Cardiac septum (tissue), 1 donor: ENCODE measurements around the gene RPL3. TPM values are rescaled to one million over a fixed set of nuclear protein-coding genes. Genes with fewer than 3 reads are reported as not detected.
"Not testable (repeated sequence)": the region's sequence is repeated elsewhere in the genome, so short reads cannot be mapped to it uniquely, and the experiment has no call there.

Experiments
- DNase-seq: peaks from one replicate; pipeline ENCODE4 v3.0.0-alpha.2; 2020; ENCODE audit warnings: low spot score
- intact Hi-C: fragments of 100-400 bp; cut with DNase I; formaldehyde crosslinking; loops from one replicate; pipeline ENCODE4 v1.14.0; 2022
- long read RNA-seq: library from polyadenylated mRNA; unstranded; transcript quantifications from one replicate; pipeline ENCODE4 v2.0.0, GENCODE V29; 2021
- total RNA-seq: library from RNA; stranded (reverse); fragmentation: NEBNext Ultra II Directional; extraction: Animal tissue kit (Norgen Biotek cat#: 25700); gene quantifications from one replicate; pipeline ENCODE4 v1.2.1, GENCODE V29; 2021
- donor health status: DM: no; HTN: no; CAD: no.

Gene RPL3
- total RNA-seq = 317 TPM
- long read RNA-seq, transcript RPL3-201 (10 exons, 1,442 nt) = major isoform, 683 of 738 reads
- long read RNA-seq, transcript RPL3-202 (9 exons, 1,289 nt) = minor isoform, 13 of 738 reads
- long read RNA-seq, partial matches to known transcripts = 20 of 738 reads
- long read RNA-seq, other reads (novel, unspliced or antisense) = 21 of 738 reads

DNA sequence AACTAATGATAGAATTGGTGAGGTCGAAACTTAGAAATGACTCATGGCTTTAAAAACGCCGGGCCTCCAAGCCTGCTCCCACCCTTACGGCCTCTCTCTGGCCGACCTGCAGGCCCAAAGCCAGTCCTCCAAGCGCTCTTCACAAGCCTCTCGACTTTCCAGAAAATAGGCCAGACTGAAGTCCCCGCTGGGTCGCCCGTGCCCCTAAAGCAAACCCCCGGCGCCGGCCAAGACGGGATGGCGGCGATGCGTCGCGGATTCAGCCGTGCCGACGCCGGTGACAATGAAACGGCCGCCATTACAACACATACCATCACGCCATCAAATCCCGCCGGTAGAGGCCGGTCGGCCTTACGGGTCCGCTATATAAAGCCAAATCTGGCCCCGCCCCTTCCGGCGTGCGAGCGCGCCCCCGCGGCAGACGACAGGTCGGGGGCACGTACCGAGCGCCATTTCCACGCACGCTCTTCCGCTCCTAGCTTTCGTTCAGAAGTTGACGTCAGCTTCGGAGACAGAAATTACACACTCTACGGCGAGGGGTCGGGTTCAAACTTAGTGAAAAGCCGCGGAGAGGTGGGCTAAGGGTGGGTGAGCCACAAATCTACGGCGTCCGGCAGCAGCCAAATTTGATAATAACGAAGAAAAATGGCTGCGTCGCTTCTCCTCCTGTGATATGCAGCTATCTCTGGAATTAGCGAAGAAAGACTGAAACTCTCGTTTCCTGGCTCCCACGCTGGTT, at the start of gene RPL3:
RPL3 (minus strand) TSS at position 340 of the 739 bp plus-strand sequence; CDS start at position 314, 26 bp downstream.
- intact Hi-C loops = loop anchor here (1.0 to 10.0 kb wide), 4 partner anchors 167 to 447 kb away; partner anchors contain the start of genes APOBEC3C, ATF4, CBX6 and CBX7
- DNase-seq = peak; percentile 98

DNA sequence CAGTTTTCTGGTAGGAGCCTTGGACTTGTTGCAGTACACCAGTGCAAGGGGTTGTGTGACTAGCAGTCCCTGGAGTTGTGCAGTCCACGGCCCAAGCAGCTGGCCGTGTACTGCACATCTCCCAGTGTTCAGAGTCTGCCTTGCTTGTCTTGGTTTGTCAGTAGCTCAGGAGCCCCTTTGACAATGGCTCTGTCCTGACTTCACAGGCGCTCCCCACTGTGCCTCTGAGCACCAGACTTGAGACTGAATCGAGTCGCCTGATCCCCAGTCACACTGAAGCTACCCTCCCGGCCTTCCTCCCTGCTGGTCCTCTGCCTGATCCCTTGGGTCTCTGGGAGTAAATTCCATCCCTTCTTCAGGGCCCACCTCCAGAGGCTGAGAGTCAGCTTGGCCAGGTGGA, 49.8 kb upstream of the RPL3 start:
- intact Hi-C loops = no loop called here
- DNase-seq = no peak

DNA sequence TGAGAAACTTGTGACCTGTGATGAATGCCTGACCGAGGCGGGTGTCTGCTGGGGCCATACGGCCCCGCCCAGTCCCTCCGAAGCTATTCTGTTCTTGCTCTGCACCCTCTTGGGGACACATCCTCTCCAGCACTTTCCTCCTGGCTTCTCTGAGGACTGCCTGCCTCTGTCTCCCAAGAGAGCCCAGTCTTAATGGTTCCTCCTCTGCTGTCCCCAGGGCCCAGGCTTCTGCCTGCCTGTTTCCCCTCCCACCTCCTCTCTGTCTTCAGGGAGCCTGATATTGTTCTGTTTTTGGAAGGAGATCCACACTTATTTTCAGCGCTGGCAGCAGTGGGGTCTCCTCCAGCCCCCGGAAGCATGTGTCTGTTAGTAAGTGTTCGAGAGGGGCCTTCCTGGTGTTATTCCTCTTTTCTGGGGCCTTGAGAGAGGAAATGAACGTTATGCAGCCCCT, 49.1 kb upstream of the RPL3 start:
- no peak for DNase-seq
- intact Hi-C loops = no loop called here

DNA sequence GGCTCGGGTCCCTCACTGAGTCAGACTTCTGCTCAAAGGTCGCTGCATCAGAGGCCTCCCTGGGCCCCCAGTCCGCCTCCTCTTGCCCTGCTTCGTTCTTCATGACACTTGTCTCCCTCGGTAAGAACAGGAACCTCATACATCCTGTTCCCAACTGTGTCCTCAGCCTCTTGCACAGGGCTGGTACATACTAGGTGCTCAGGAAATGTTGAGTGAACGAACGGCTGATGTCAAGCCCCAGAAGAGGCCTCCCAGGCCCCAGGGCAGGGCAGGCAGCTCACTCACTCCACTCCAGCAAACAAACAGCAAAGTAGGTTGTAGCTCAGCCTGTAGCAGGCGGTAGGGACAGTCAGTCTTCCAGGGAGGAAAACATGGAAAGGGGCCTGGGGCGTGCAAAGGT, 47.6 kb upstream of the RPL3 start:
- no peak for DNase-seq
- intact Hi-C loops = no loop called here

DNA sequence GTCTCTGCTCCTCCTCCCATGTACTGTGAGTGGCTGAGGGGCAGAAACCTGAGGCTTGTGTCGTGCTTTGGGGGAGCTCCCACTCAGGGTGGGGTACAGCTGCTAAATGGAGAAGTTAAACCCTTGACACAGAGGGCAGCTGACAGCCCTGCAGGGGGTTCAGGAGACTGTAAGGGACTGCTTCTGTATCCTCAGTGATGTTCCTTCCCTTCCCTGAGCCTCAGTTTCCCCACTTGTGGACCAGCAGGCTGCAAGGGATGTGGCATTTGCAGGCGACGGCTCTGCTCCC, 46.0 kb upstream of the RPL3 start:
- no peak for DNase-seq
- intact Hi-C loops = no loop called here

DNA sequence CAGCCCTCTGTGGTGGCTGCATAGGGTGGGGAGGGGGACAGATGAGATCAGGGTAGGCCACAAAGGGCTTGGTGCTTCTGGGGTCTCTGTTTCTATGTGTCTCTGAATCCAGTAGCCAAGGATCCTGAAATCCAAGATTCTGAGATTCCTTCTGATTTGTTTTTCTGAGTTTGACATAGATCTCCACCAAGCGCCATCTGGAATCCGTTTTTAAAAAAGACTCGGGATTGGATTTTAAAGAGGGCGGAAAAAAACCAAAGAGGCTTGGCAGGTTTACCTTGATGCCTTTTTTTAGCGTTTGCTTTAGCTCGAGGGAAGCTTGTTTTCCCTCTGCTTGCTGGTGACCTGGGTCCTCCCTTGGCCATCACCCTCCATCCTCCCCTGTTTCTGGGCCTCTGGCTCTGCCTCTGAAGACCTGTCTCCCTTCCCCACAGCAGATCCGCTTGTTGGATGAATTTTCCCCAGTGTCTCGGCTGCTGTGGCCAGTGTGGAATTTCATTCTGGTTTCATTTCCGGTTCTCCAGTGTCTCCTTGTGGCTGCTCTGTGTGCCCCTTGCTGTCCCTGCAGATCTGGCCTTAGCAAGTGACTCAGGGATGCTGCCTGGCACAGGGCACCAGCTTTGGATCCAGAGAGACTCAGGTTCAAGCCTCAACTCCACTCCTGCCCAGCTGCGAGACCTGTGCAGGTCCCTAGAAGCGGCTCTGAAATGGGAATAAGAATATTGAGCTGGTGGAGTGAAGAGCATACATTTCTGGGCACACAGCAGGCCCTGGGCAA, 45.5 kb upstream of the RPL3 start:
- intact Hi-C loops = no loop called here
- DNase-seq = no peak

DNA sequence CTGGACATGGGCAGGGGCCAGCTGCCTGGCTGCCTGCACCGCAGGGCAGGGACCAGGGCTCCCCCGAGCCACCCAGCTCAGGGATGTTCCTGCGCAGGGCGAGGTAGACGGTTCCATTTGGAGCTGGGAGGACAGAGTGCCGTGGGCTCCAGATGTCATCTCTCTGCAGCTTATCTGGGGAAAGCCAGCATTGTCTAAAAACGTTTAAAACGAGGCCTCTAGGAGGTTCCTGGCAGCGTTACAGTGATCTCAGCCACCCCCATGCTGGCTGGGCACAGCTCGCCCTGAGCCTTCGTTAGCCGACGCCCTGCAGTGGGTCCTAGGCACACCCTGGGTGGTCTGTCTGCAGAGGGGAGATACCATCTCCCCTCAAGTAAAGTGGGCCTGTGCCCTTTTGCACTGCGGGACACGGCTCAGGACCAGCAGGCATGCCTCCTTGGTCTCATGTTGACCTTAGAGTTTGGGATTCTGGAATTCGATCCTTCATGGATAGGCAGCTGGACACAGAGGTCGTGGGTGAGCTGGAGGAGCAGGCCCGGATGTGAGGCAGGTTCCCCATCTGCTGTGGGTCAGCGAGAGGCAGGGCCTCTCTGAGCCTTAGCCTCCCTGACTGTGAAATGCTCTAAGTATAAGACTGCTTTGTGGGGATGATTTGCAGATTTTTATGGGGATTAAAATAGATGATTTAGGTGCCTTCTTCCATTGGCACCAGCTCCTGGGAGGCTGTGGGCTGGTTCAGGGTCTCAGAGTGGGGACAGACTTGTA, 44.5 kb upstream of the RPL3 start:
- no peak for DNase-seq
- intact Hi-C loops = no loop called here

DNA sequence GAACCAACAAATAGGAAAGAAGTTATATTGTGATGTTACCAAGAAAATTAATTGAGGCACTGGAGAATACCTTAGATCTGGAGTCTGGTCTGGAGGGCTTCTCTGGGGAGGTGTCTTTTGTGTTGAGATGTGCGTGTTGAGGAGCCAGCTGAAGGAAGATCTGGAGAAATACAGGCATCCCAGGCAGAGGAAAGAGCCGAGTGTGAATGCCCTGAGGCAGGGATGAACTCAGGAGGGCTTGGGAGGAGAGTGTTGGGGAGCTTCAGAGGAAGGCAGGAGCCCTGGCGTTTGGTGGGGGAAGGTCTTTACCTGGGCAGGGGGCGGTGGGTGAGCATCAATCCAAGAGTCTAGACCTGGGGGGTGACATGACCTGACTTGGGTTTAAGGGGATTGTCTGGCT, 43.5 kb upstream of the RPL3 start:
- intact Hi-C loops = no loop called here

DNA sequence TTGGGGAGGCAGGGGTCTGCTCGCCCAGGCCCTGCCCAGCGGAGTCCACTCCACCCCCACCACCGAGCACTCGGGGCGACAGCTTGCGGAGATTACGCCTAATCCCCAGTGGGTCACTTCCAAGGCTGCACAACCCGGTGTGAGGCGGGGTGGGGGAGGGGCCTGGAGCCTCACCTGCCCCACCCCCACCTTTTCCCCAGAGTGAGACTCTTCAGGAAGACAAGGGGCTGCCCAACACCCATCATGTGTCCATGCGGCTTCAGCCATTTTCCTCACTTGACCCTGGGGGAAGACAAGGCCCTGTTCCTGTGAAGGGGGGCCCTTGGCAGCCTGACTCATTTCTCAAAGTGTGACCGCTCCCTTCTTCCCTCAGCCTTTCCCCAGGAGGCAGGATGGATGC, 42.8 kb upstream of the RPL3 start:
- intact Hi-C loops = no loop called here

More for the DNA sequence above, 43.5 kb upstream of the RPL3 start:
- no peak for DNase-seq

DNA sequence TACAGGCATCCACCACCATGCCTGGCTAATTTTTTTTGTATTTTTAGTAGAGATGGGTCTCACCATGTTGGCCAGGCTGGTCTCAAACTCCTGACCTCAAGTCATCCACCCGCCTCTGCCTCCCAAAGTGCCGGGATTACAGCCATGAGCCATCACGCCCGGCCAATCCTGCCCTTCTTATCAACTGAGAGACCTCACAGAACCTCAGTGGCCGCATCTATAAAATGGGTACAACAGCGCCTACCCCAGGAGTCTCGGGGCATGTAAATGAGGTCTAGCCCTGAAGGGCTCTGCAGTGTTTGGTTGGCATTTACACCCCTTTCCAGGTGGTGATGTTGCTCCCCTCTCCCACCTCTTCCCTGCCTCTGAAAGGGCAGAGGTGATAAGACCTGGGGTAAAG, 42.1 kb upstream of the RPL3 start:
- no peak for DNase-seq
- intact Hi-C loops = no loop called here

More for the DNA sequence above, 42.8 kb upstream of the RPL3 start:
- no peak for DNase-seq

DNA sequence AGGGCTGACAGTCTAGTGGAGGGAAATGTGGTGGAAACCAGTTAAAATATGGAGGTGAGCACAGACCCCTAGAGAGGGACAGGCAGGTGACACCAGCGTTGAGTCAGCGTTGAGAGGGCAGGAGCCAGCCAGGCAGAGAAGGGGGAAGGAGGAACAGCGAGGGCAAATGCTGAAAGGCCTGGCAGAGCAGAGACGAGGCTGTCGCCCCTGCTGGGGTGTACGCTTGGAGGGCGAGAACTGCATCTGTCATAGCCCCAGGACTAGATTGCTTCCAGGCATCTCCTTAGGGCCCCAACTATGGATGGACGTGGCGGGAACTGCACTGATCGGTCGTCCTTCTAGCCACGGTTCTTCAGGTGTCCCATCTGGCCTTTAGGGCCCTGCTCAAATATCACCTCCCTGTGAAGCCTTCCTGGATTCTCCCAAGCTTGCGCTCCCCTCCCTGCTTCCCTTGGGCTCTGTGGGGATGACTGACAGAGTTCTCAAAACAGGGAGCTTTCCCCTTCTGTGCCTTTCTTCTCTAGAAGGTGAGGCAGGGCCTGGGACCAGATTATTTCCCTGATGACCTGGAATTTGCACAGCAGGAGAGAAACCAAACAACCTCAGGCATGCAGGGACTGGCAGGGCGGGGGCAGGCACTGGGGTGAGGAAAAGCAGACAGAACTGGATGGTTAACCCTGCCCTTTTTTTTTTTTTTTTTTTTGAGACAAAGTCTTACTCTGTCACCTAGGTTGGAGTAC, 41.4 kb upstream of the RPL3 start:
- no peak for DNase-seq

DNA sequence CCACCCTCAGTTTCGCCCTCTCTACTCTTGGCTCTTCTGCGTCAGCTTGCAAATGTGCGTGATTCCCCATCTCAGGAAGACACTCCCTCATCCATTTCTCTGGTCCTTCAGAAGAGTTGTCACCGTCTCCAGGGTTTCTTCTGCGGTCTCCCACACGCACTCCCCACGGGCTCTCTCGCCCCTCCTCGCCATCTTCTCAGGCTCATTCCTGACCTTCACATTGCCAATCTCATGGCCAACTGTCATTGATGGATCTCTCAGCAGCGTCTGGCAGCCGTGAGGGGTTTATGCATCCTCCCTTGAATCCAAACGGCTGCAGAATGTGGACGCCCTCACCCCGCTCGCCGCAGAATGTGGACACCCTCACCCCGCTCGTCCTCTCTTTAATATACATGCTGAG, 40.8 kb upstream of the RPL3 start:
- intact Hi-C loops = no loop called here
- DNase-seq = no peak

More for the DNA sequence above, 41.4 kb upstream of the RPL3 start:
- intact Hi-C loops = no loop called here

DNA sequence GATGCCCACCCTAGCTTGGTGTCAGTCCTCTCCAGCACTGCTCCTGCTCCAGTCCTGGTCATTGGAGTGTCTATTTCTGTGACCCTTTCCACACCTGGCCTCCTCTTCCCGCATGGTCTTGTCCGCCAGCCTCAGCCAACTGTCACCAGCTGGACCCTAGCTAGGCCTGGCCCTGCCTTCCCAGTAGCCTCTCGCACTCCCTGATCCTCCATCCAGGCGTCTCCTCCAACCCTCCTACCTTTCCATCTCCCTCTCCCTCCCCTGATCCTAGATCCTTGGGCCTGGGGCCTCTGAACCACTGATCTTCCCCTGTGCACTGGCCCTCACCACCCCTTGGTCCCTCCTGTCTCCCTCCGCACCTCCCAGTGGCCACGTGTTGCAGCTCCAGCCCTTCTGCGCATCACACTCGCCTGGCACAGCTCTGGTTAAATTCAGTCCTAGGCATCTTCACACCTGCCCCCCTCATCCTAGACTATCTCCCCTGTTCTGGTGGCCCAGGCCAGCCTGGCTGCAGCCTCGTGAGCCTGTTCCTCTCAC, 40.3 kb upstream of the RPL3 start:
- no peak for DNase-seq
- intact Hi-C loops = no loop called here

DNA sequence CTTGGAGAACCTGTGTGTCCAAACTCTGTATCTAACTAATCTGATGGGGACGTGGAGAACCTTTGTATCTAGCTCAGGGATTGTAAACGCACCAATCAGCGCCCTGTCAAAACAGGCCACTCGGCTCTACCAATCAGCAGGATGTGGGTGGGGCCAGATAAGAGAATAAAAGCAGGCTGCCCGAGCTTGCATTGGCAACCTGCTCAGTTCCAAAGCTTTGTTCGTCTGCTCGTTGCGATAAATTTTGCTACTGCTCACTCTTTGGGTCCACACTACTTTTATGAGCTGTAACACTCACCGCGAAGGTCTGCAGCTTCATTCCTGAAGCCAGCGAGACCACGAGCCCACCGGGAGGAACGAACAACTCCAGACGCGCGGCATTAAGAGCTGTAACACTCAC, 38.8 kb upstream of the RPL3 start:
- DNase-seq, intact Hi-C loops: not testable (repeated sequence)

DNA sequence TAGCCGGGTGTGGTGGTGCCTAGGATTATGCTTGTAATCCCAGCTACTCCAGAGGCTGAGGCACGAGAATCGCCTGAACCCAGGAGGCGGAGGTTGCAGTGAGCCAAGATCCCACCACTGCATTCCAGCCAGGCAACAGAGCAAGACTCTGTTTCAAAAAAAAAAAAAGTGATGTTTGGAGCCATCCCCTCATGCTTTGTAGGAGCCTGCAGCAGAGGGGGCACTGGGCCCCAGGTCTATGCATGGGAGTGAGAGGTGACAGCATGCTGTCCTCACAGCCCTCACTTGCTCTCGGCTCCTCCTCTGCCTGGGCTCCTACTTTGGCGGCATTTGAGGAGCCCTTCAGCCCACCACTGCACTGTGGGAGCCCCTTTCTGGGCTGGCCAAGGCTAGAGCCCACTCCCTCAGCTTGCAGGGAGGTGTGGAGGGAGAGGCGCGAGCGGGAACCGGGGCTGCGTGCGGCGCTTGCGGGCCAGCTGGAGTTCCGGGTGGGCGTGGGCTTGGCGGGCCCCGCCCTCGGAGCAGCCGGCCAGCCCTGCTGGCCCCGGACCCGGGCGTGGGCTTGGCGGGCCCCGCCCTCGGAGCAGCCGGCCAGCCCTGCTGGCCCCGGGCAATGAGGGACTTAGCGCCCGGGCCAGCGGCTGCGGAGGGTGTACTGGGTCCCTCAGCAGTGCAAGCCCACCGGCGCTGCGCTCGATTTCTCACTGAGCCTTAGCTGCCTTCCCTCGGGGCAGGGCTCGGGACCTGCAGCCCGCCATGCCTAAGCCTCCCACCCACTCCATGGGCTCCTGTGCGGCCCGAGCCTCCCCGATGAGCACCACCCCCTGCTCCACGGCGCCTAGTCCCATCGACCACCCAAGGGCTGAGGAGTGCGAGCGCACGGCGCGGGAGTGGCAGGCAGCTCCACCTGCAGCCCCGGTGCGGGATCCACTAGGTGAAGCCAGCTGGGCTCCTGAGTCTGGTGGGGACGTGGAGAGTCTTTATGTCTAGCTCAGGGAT, 38.0 kb upstream of the RPL3 start:
- DNase-seq = not testable (repeated sequence)

DNA sequence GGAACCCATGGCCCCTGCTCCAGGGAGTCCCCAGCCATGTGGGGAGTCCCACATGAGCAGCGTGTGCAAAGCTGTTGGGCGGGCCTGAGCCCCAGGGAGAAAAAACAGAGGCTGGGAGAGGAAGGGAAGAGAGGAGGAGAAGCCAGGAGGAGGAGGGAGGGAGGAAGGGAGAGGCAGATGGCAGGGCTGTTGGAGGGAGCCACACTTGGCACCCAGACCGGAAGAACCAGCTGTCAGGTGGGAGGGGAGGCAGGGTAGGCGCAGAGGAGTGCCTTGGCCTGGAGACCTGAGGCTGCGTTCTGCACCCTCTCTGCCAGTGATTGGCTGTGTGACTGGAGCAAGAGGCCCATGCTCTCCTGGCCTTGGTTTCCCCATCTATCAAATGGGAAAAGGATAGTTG, 37.0 kb upstream of the RPL3 start:
- DNase-seq = no peak
- intact Hi-C loops = no loop called here

More for the DNA sequence above, 38.0 kb upstream of the RPL3 start:
- intact Hi-C loops = not testable (repeated sequence)

DNA sequence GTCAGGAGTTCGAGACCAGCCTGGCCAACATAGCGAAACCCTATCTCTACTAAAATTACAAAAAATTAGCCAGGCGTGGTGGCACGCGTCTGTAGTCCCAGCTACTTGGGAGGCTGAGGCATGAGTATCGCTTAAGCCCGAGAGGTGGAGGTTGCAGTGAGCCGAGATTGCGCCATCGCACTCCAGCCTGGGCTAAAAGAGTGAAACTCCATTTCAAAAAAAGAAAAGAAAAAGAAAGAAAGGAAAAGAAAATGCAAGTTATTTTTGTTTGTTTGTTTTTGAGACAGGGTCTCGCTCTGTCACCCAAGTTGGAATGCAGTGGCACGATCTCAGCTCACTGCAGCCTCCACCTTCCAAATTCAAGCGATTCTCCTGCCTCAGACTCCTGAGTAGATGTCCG, 36.4 kb upstream of the RPL3 start:
- DNase-seq, intact Hi-C loops: not testable (repeated sequence)

DNA sequence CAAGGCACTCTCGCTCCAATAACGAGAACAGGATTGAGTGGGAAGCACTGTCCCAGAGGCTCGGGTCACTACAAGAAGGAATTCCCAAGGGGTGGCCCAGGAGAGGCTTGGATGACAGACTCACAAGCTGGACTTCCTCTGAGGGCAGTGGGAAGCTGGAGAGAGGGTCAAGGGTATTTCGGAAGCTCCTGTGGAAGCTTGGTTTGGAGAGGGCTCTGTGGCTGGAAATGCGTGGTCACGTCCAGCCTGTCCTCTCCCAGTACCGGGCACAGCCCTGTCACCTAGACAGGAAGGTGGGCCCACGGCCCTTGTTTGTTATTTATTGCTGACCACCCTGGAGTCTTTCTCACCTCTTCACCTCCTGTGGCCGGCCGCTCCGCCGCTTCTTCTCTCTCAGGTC, 35.7 kb upstream of the RPL3 start:
- intact Hi-C loops = no loop called here
- no peak for DNase-seq
